ENCODE results near the gene PSMD2. TPM values are rescaled to one million over a fixed set of nuclear protein-coding genes. Genes with fewer than 3 reads are reported as not detected.

PSMD2 gene
- total RNA-seq, 1 experiment from 2014 or later: 344 TPM

DNA sequence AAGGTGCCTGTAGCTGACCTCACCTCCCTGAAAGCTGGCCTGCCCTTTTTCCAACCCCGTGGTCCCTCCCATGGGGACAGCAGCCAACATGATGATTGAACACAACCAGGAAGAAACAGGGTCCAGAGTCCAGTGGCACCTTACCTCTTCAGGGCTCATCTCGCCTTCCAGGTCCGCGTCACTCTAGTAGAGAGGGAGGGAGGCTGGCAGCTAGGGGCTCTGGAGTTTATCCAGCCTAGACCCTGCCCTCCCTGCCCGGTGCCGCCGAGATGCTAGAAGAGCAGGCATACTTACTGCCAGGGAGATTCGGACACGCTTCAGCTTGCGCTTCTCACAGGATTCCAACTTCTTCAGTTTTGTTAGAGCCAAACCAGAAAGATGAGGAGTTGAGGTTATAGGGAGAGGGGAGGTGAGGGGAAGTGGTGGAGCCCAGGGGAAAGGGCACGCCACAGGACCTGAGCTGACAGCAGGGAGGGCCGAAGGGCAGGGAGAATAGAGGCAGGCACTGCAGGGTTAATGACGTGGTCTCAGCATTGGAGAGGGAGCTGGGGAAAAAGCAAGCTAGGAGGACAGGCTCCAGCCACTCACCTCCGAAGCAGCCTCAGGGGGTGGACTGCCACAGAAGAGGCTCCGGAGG, 53.2 kb downstream of the PSMD2 start:
- H3K18ac ChIP-seq (ENCODE audit: insufficient read length, low read depth, low read length): no peak overlapping the region
- H3K14ac ChIP-seq (ENCODE audit: insufficient read depth, low read length): no peak overlapping the region
- no CpG with 5 or more reads among the region's 15 CpGs for WGBS (ENCODE audit: extremely low coverage, insufficient read length, low lambda C conversion rate)
- H3K23me2 ChIP-seq (ENCODE audit: insufficient read length, low read depth, low read length, poor library complexity, severe bottlenecking): no peaks in the 10 kb centered on the region
- no peaks in the 10 kb centered on the region for H3K79me2 ChIP-seq (ENCODE audit: insufficient read depth, low read length)
- Mint-ChIP-seq H3K4me1 (peaks cover 7 to 16% of the 10 kb centered on the region in 2 experiments), H3K27me3 (ENCODE audit: low read depth) (no peaks in the 10 kb centered on the region; the same call in 1 of the 2 replicates), H3K4me3 (no peak overlapping the region; a peak in 1 of 5 replicates), H3K36me3 (ENCODE audit: insufficient read depth in 1 of 3, low read depth in 3 of 3) (peaks cover 15 to 47% (median 42%) of the 10 kb centered on the region in 3 experiments; a peak in 6 of 7 replicates), H3K9me3 (no peaks in the 10 kb centered on the region; a peak in 1 of 5 replicates), H3K27ac (0 out of 7 replicates have a peak overlapping the region, but pooled peaks of 1 of the 3 experiments have one; percentile 44)
- no peak overlapping the region for H2BK20ac ChIP-seq (ENCODE audit: low read depth, low read length, poor library complexity, severe bottlenecking)
- TF ChIP-seq, protein P1, sequence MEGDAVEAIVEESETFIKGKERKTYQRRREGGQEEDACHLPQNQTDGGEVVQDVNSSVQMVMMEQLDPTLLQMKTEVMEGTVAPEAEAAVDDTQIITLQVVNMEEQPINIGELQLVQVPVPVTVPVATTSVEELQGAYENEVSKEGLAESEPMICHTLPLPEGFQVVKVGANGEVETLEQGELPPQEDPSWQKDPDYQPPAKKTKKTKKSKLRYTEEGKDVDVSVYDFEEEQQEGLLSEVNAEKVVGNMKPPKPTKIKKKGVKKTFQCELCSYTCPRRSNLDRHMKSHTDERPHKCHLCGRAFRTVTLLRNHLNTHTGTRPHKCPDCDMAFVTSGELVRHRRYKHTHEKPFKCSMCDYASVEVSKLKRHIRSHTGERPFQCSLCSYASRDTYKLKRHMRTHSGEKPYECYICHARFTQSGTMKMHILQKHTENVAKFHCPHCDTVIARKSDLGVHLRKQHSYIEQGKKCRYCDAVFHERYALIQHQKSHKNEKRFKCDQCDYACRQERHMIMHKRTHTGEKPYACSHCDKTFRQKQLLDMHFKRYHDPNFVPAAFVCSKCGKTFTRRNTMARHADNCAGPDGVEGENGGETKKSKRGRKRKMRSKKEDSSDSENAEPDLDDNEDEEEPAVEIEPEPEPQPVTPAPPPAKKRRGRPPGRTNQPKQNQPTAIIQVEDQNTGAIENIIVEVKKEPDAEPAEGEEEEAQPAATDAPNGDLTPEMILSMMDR (conservative IDR thresholded peaks at IDR 0.05): no peak
- no peak overlapping the region for H4K5ac ChIP-seq (ENCODE audit: insufficient read length, low read depth, low read length)
- H3K56ac ChIP-seq (ENCODE audit: insufficient read length, low read depth, low read length): no peak overlapping the region
- no peak overlapping the region for H3K27ac ChIP-seq (ENCODE audit: insufficient read length, low read depth, low read length)
- no peak overlapping the region for H3K4me2 ChIP-seq (ENCODE audit: insufficient read depth, insufficient read length, low read length)
- no peaks in the 10 kb centered on the region for H3K27me3 ChIP-seq (ENCODE audit: insufficient read depth, low read length)
- H3K9me3 ChIP-seq (ENCODE audit: control insufficient read depth, low read depth, low read length): no peaks in the 10 kb centered on the region
- no peak overlapping the region for H3K9ac ChIP-seq (ENCODE audit: extremely low read depth, insufficient read length, low read length)
- no peaks in the 10 kb centered on the region for H3K4me1 ChIP-seq (ENCODE audit: insufficient read depth, low read length)
- H3T11ph ChIP-seq (ENCODE audit: low read length): no peak overlapping the region
- H2AK5ac ChIP-seq (ENCODE audit: insufficient read length, low read length): no peak overlapping the region
- no peak overlapping the region for H2AFZ ChIP-seq (ENCODE audit: low read length)
- H4K20me1 ChIP-seq (ENCODE audit: control insufficient read depth, insufficient read depth, insufficient read length): no peaks in the 10 kb centered on the region
- H3K4ac ChIP-seq (ENCODE audit: low read depth, low read length): no peak overlapping the region
- H2BK120ac ChIP-seq (ENCODE audit: low read depth, low read length, poor library complexity, severe bottlenecking): no peak overlapping the region
- DNase-seq: no peak
- H3K23ac ChIP-seq (ENCODE audit: insufficient read length, low read depth, low read length): no peak overlapping the region
- no peaks in the 10 kb centered on the region for H3K79me1 ChIP-seq (ENCODE audit: insufficient read depth, low read depth, low read length, poor library complexity, severe bottlenecking)
- H2BK12ac ChIP-seq (ENCODE audit: insufficient read length, low read depth, low read length): no peak overlapping the region
- H4K91ac ChIP-seq (ENCODE audit: insufficient read length, low read depth, low read length): no peak overlapping the region
- no peak overlapping the region for H2BK15ac ChIP-seq (ENCODE audit: low read depth, low read length)
- no peak overlapping the region for H2BK5ac ChIP-seq (ENCODE audit: insufficient read length, low read length)
- H4K8ac ChIP-seq (replicated peaks; ENCODE audit: insufficient read length, low read depth, low read length): no peak overlapping the region
